Measurements from ENCODE around the gene DGKD. TPM values are rescaled to one million over a fixed set of nuclear protein-coding genes. Genes with fewer than 3 reads are reported as not detected.
A peak's percentile ranks its signal among the peaks of the same experiment; 100 is the strongest.

Gene DGKD
- total and polyA plus RNA-seq, 7 experiments from 2014 or later, result 25.8 to 252 (median 206) TPM

DNA sequence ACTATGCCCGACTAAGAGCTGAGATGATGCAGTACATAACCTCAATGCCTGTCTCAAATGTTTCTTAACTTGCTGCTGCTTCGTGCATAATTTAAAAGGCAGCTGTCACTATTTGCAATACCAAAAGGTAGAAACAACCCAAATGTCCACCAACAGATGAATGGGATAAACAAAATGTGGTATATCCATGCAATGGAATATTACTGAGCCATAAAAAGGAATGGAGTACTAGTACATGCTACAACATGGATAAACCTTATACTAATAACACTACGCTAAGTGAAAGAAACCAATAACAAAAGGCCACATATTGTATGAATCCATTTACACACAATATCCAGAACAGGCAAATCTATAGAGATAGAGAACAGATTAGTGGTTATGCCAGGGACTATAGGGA, 13.0 kb upstream of the DGKD start:
- ATAC-seq (no peak), DNase-seq (no peak)
- intact Hi-C loops (cut with micrococcal nuclease), result no loop called here
- POLR2A ChIA-PET, result interaction anchor here (1.0 to 1.6 kb wide), 2 partner anchors 9 to 10 kb away, joined by 3 read pairs; no protein-coding TSS in a partner anchor
- H3K9me3 ChIP-seq (ENCODE audit: control insufficient read depth in 2 of 3, low read length in 3 of 3), result no peaks in the 10 kb centered on the region
- H3K36me3 ChIP-seq (ENCODE audit: control insufficient read depth in 2 of 3, insufficient read depth in 3 of 3, low read length in 3 of 3), result no peaks in the 10 kb centered on the region
- no peak overlapping the region for H3K27ac ChIP-seq (ENCODE audit: low read depth, low read length)
- H3K4me1 Mint-ChIP-seq, result peaks cover 5 to 19% (median 14%) of the 10 kb centered on the region in 7 donors
- H3K4me1 ChIP-seq (ENCODE audit: control insufficient read depth in 2 of 2, insufficient read depth in 2 of 2, low read length in 2 of 2), result no peaks in the 10 kb centered on the region
- H3K27me3 Mint-ChIP-seq, result peaks cover 0 to 17% (median 0%) of the 10 kb centered on the region in 5 donors
- peaks cover 0 to 3% (median 0%) of the 10 kb centered on the region in 11 donors for H3K9me3 Mint-ChIP-seq
- peaks cover 0 to 4% (median 0%) of the 10 kb centered on the region in 5 donors for H3K36me3 Mint-ChIP-seq
- H3K4me3 Mint-ChIP-seq, result no peak overlapping the region
- H3K4me3 ChIP-seq (ENCODE audit: low read length), result no peak overlapping the region
- H3K27me3 ChIP-seq (ENCODE audit: control insufficient read depth in 2 of 2, insufficient read depth in 2 of 2, low read length in 2 of 2), result no peaks in the 10 kb centered on the region
- H3K27ac Mint-ChIP-seq, result no peak overlapping the region
- CTCF ChIA-PET, result interaction anchor here (0.8 kb wide), 1 partner anchor 55 kb away, joined by 3 read pairs; no protein-coding TSS in a partner anchor

DNA sequence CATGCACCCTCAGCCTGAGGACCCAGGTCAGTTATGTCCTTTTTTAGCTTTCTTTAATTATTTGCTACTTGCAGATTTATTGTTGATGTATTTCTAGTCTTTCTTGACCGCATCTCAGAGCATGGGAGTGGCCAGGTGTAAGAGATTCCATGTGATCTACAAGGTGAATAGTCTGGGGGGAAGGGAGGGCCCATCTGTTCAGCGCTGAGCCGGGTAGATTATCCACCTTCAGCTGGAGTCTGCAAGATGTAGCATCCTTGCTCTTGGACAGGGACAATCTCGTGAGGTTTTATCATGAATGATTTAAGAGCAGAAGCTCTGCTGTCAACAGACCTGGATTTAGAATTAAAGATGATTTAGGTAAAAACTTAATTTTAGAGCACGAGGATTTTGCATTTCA, 12.0 kb upstream of the DGKD start:
- Histone ChIP-seq H3K36me3 (ENCODE audit: control insufficient read depth in 2 of 3, insufficient read depth in 3 of 3, low read length in 3 of 3) (no peaks in the 10 kb centered on the region), H3K27me3 (ENCODE audit: control insufficient read depth in 2 of 2, insufficient read depth in 2 of 2, low read length in 2 of 2) (no peaks in the 10 kb centered on the region), H3K27ac (ENCODE audit: low read depth, low read length) (no peak overlapping the region), H3K4me3 (ENCODE audit: low read length) (no peak overlapping the region), H3K4me1 (ENCODE audit: control insufficient read depth in 2 of 2, insufficient read depth in 2 of 2, low read length in 2 of 2) (no peaks in the 10 kb centered on the region), H3K9me3 (ENCODE audit: control insufficient read depth in 2 of 3, low read length in 3 of 3) (no peaks in the 10 kb centered on the region)
- intact Hi-C loops (cut with micrococcal nuclease), result no loop called here
- no peak overlapping the region for H3K4me3 Mint-ChIP-seq
- POLR2A ChIA-PET, result interaction anchor here (2.5 kb wide), 1 partner anchor 11 kb away, joined by 11 read pairs; no protein-coding TSS in a partner anchor
- CTCF ChIA-PET, result interaction anchor here (0.6 to 0.8 kb wide), 4 partner anchors 56 to 886 kb away, joined by 3 to 4 read pairs (median 4); partner anchors contain the start of genes ALPI and ATG16L1
- no peak for ATAC-seq
- H3K9me3 Mint-ChIP-seq, result peaks cover 0 to 3% (median 0%) of the 10 kb centered on the region in 11 donors
- peaks cover 5 to 18% (median 16%) of the 10 kb centered on the region in 7 donors for H3K4me1 Mint-ChIP-seq
- peaks cover 0 to 17% (median 0%) of the 10 kb centered on the region in 5 donors for H3K27me3 Mint-ChIP-seq
- H3K36me3 Mint-ChIP-seq, result peaks cover 0 to 4% (median 0%) of the 10 kb centered on the region in 5 donors
- no peak for DNase-seq
- H3K27ac Mint-ChIP-seq, result no peak overlapping the region

DNA sequence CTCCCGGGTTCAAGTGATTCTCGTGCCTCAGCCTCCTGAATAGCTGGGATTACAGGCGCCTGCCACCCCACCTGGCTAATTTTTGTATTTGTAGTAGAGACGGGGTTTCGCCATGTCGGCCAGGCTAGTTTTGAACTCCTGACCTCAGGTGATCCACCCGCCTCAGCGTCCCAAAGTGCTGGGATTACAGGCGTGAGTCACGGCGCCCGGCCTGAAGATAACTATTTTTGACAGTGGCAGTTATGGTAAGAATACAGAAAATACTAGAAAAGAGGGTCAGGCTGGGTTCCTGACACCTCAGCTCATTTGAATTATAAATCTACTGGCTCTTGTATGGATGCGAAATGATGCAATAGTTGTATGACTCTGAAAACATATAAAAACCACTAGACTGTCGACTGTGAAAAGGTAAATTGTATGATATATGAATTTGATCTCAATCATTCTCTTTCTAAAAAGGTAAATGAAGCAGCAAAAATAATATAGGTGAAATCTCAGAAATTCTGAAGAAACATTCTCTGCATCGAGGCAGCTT, 11.1 kb upstream of the DGKD start:
- Mint-ChIP-seq H3K4me1 (peaks cover 5 to 17% (median 11%) of the 10 kb centered on the region in 7 donors), H3K9me3 (peaks cover 0 to 3% (median 0%) of the 10 kb centered on the region in 11 donors), H3K4me3 (no peak overlapping the region), H3K27me3 (peaks cover 0 to 11% (median 0%) of the 10 kb centered on the region in 5 donors), H3K27ac (no peak overlapping the region), H3K36me3 (peaks cover 0 to 4% (median 0%) of the 10 kb centered on the region in 5 donors)
- ATAC-seq (no peak), DNase-seq (no peak)
- Histone ChIP-seq H3K4me3 (ENCODE audit: low read length) (no peak overlapping the region), H3K27ac (ENCODE audit: low read depth, low read length) (no peak overlapping the region), H3K27me3 (ENCODE audit: control insufficient read depth in 2 of 2, insufficient read depth in 2 of 2, low read length in 2 of 2) (no peaks in the 10 kb centered on the region), H3K9me3 (ENCODE audit: control insufficient read depth in 2 of 3, low read length in 3 of 3) (no peaks in the 10 kb centered on the region), H3K4me1 (ENCODE audit: control insufficient read depth in 2 of 2, insufficient read depth in 2 of 2, low read length in 2 of 2) (no peaks in the 10 kb centered on the region), H3K36me3 (ENCODE audit: control insufficient read depth in 2 of 3, insufficient read depth in 3 of 3, low read length in 3 of 3) (no peaks in the 10 kb centered on the region)
- intact Hi-C loops (cut with micrococcal nuclease), result no loop called here
- ChIA-PET POLR2A (interaction anchor here (0.8 to 2.5 kb wide), 4 partner anchors 9 to 75 kb away, joined by 3 to 11 read pairs (median 3); no protein-coding TSS in a partner anchor), CTCF (interaction anchor here (0.7 kb wide), 1 partner anchor 12 kb away, joined by 3 read pairs; no protein-coding TSS in a partner anchor)

DNA sequence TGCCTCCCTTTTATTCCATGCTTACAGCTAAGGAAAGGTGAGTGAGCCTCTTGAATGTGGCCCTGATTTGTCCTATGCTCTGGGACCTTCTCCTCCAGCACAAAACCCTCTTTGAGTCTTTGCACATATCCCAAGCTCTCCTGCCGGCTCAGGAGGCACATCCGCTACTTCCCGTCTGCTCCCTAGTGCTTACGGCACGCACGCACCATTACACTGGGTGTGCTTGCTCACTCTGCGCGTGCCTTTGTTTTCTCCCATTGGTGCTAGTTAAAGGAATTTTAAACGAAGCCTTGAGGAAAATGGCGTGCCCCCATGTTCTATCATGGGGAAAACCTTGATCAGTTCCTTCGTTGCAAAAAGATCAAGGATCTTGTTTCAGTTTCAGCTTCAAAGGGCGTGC, 7.9 kb upstream of the DGKD start:
- Mint-ChIP-seq H3K27me3 (peaks cover 0 to 11% (median 0%) of the 10 kb centered on the region in 5 donors), H3K9me3 (peaks cover 0 to 2% (median 0%) of the 10 kb centered on the region in 11 donors), H3K36me3 (peaks cover 0 to 3% (median 0%) of the 10 kb centered on the region in 5 donors), H3K4me3 (no peak overlapping the region), H3K4me1 (peaks cover 20 to 25% (median 22%) of the 10 kb centered on the region in 7 donors), H3K27ac (peak overlapping the region in 2 of 9 donors; percentile 17 to 60)
- Histone ChIP-seq H3K27ac (ENCODE audit: low read depth, low read length) (no peak overlapping the region), H3K9me3 (ENCODE audit: control insufficient read depth in 2 of 3, low read length in 3 of 3) (no peaks in the 10 kb centered on the region), H3K36me3 (ENCODE audit: control insufficient read depth in 2 of 3, insufficient read depth in 3 of 3, low read length in 3 of 3) (no peaks in the 10 kb centered on the region), H3K4me3 (ENCODE audit: low read length) (no peak overlapping the region), H3K4me1 (ENCODE audit: control insufficient read depth in 2 of 2, insufficient read depth in 2 of 2, low read length in 2 of 2) (no peaks in the 10 kb centered on the region), H3K27me3 (ENCODE audit: control insufficient read depth in 2 of 2, insufficient read depth in 2 of 2, low read length in 2 of 2) (no peaks in the 10 kb centered on the region)
- intact Hi-C loops (cut with micrococcal nuclease), result no loop called here
- DNase-seq, result no peak
- ChIA-PET CTCF (no interaction called here), POLR2A (interaction anchor here (0.6 to 1.7 kb wide), 4 partner anchors 11 to 79 kb away, joined by 3 to 5 read pairs (median 4); no protein-coding TSS in a partner anchor)
- ATAC-seq, result no peak

DNA sequence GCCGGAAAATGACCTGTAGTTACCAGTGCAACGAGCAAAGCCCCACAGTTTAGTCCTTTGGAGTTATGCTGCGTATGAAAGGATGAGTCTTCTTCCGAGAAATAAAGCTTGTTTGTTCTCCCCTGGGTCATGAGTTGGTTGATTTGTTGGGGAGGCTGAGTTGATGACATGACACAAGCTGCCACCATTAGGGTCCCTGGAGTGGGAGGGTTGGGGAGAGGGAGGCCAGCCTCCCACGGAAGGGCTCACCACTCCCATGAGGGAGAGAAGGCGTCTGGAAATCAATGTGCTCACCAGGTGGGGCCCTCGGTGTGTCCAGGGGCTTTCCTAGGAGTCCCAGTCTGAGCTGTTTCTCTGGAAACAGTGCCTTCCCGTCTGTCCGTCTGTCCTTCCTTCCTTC, 7.4 kb upstream of the DGKD start:
- intact Hi-C loops (cut with micrococcal nuclease), result no loop called here
- no peak overlapping the region for H3K27ac ChIP-seq (ENCODE audit: low read depth, low read length)
- no peak for ATAC-seq
- DNase-seq, result no peak
- no peaks in the 10 kb centered on the region for H3K9me3 ChIP-seq (ENCODE audit: control insufficient read depth in 2 of 3, low read length in 3 of 3)
- ChIA-PET CTCF (interaction anchor here (0.6 kb wide), 2 partner anchors 122 to 1756 kb away, joined by 5 to 7 read pairs; no protein-coding TSS in a partner anchor), POLR2A (interaction anchor here (0.6 to 1.5 kb wide), 3 partner anchors 12 to 79 kb away, joined by 3 to 4 read pairs (median 3); no protein-coding TSS in a partner anchor)
- no peaks in the 10 kb centered on the region for H3K4me1 ChIP-seq (ENCODE audit: control insufficient read depth in 2 of 2, insufficient read depth in 2 of 2, low read length in 2 of 2)
- Mint-ChIP-seq H3K9me3 (no peaks in the 10 kb centered on the region), H3K27ac (no peak overlapping the region), H3K4me1 (peaks cover 20 to 27% (median 21%) of the 10 kb centered on the region in 7 donors), H3K36me3 (peaks cover 0 to 2% (median 0%) of the 10 kb centered on the region in 5 donors), H3K4me3 (no peak overlapping the region), H3K27me3 (peaks cover 0 to 11% (median 0%) of the 10 kb centered on the region in 5 donors)
- H3K27me3 ChIP-seq (ENCODE audit: control insufficient read depth in 2 of 2, insufficient read depth in 2 of 2, low read length in 2 of 2), result no peaks in the 10 kb centered on the region
- H3K4me3 ChIP-seq (ENCODE audit: low read length), result no peak overlapping the region
- no peaks in the 10 kb centered on the region for H3K36me3 ChIP-seq (ENCODE audit: control insufficient read depth in 2 of 3, insufficient read depth in 3 of 3, low read length in 3 of 3)

DNA sequence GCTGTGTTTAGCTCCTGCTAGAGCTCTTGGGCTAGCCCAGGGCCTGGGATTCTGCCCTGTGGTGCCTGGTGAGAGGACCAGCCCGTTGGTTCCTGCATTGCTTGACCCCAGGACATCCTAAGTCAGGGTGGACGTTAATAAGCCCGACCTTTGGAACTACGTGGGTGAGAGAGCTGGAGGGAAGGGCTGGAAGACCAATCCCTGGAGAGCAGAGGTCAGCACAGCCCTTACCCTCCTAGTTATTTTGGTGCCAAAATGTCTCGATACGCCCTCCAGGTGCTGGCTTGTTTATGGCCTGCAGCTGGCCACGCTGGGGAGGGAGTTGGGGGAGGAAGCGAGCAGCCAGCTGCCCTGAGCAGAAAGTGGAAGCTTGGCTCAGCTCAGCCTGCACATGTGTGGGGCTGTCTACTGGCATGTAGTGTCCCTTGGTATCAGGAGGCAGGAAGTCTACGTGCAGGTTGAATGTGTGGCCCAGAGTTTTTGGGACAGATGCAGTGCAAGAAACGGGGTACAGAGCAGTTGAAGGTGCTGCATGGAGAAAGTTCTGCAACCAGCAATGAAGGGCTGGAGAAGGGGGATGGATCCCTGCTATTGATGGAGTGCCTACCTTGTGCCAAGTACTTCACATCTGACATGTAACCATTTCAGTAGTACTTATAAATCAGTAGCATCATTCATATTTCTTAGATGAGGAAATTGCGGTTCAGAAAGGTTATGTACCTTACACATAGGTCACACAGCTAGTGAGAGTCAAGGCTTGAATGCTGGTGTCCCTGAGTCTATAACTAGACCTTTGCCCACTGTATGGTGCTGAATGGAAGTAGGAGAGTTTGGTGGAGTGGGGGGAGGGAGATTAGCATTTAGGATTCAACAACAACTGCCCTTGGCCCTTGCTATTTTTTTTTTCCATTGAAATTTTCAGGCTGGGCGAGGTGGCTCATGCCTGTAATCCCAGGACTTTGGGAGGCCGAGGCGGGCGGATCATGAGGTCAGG, 5.0 kb upstream of the DGKD start:
- Histone ChIP-seq H3K36me3 (ENCODE audit: control insufficient read depth in 2 of 3, insufficient read depth in 3 of 3, low read length in 3 of 3) (no peaks in the 10 kb centered on the region), H3K9me3 (ENCODE audit: control insufficient read depth in 2 of 3, low read length in 3 of 3) (no peaks in the 10 kb centered on the region), H3K4me1 (ENCODE audit: control insufficient read depth in 2 of 2, insufficient read depth in 2 of 2, low read length in 2 of 2) (peaks cover 9 to 10% of the 10 kb centered on the region in 2 donors), H3K27me3 (ENCODE audit: control insufficient read depth in 2 of 2, insufficient read depth in 2 of 2, low read length in 2 of 2) (no peaks in the 10 kb centered on the region), H3K4me3 (ENCODE audit: low read length) (no peak overlapping the region), H3K27ac (ENCODE audit: low read depth, low read length) (no peak overlapping the region)
- ChIA-PET CTCF (no interaction called here), POLR2A (interaction anchor here (1.3 to 1.6 kb wide), 2 partner anchors 10 to 18 kb away, joined by 5 read pairs; no protein-coding TSS in a partner anchor)
- Mint-ChIP-seq H3K27me3 (peaks cover 0 to 2% (median 0%) of the 10 kb centered on the region in 5 donors), H3K4me1 (peaks cover 28 to 40% (median 33%) of the 10 kb centered on the region in 7 donors), H3K9me3 (no peaks in the 10 kb centered on the region), H3K4me3 (peak overlapping the region in 2 of 10 donors; percentile 38 to 41), H3K36me3 (peaks cover 0 to 6% (median 0%) of the 10 kb centered on the region in 5 donors), H3K27ac (peak overlapping the region in 6 of 9 donors; percentile 5 to 76 (median 42))
- ATAC-seq, result peak; percentile 16
- intact Hi-C loops (cut with micrococcal nuclease), result no loop called here
- no peak for DNase-seq

Measured in naive thymus-derived CD4-positive, alpha-beta T cell (primary cell).